Endodermal cell (in vitro differentiated cells): ENCODE measurements around the gene FAM20A. TPM values are rescaled to one million over a fixed set of nuclear protein-coding genes. Genes with fewer than 3 reads are reported as not detected.
A peak's percentile ranks its signal among the peaks of the same experiment; 100 is the strongest.

Experiments used
- DNase-seq: peaks from one replicate; pipeline ENCODE4 v3.0.0-alpha.2; 2017
- H3K27ac ChIP-seq: 2 replicates; pipeline ENCODE4 v1.5.1; 2013; ENCODE audit warnings: mild to moderate bottlenecking, low read depth, low read length, moderate library complexity
- H3K27me3 ChIP-seq: 2 replicates; pipeline ENCODE4 v1.6.1; 2013; ENCODE audit warnings: mild to moderate bottlenecking, low read length, moderate library complexity; ENCODE audit not compliant: insufficient read depth, control insufficient read depth, poor library complexity, severe bottlenecking
- H3K36me3 ChIP-seq: 2 replicates; pipeline ENCODE4 v1.7.0; 2013; ENCODE audit warnings: mild to moderate bottlenecking, low read length, moderate library complexity; ENCODE audit not compliant: control insufficient read depth, insufficient read depth
- H3K4me1 ChIP-seq: one replicate; pipeline ENCODE4 v1.7.0; 2013; ENCODE audit warnings: low read length; ENCODE audit not compliant: control insufficient read depth, insufficient read depth
- H3K4me3 ChIP-seq: 2 replicates; pipeline ENCODE4 v1.5.1; 2013; ENCODE audit warnings: mild to moderate bottlenecking, low read length, moderate library complexity
- H3K9ac ChIP-seq: 2 replicates; pipeline ENCODE4 v1.6.1; 2013; ENCODE audit warnings: mild to moderate bottlenecking, low read length, moderate library complexity; ENCODE audit not compliant: poor library complexity, severe bottlenecking; ENCODE audit errors: extremely low read depth
- H3K9me3 ChIP-seq: 2 replicates; pipeline ENCODE4 v1.6.1; 2013; ENCODE audit warnings: mild to moderate bottlenecking, low read length, moderate library complexity; ENCODE audit not compliant: control insufficient read depth
- H3K27ac Mint-ChIP-seq: 2 replicates; pipeline ENCODE4 v1.8.0; 2020; ENCODE audit warnings: mixed read lengths
- H3K27me3 Mint-ChIP-seq: 2 replicates; pipeline ENCODE4 v1.8.0; 2021; ENCODE audit warnings: mild to moderate bottlenecking, mixed read lengths; ENCODE audit not compliant: insufficient read depth
- H3K36me3 Mint-ChIP-seq: 2 replicates; pipeline ENCODE4 v1.8.0; 2020; ENCODE audit warnings: low read depth, mixed read lengths
- H3K4me1 Mint-ChIP-seq: 2 replicates; pipeline ENCODE4 v1.8.0; 2020; ENCODE audit warnings: mixed read lengths
- H3K4me3 Mint-ChIP-seq: 2 replicates; pipeline ENCODE4 v1.8.0; 2020; ENCODE audit warnings: mild to moderate bottlenecking, moderate library complexity, mixed read lengths
- H3K9me3 Mint-ChIP-seq: 2 replicates; pipeline ENCODE4 v1.8.0; 2020; ENCODE audit warnings: mild to moderate bottlenecking, mixed read lengths
- CTCF ChIP-seq: fragments of 200-600 bp; sonication (generic); conservative IDR thresholded peaks from 2 replicates; pipeline ENCODE4 v1.5.0; 2021; ENCODE audit warnings: antibody characterized with exemption, mild to moderate bottlenecking
- WGBS, 2 experiments: methylation state at CpG; one replicate each; pipeline versions ENCODE4 v1.1.5 to v1.1.7; 2013; ENCODE audit warnings: missing lambda C conversion rate in 2 of 2, mixed read lengths in 1 of 2; ENCODE audit not compliant: insufficient coverage in 1 of 2, insufficient read length in 1 of 2; 5-methylcytosine and 5-hydroxymethylcytosine counted together
- total RNA-seq, 2 donors: library from RNA; stranded (reverse); fragmentation: NEBNext Ultra II Directional in 1 of 2; extraction: Animal tissue kit (Norgen Biotek cat#: 25700) in 1 of 2; gene quantifications; 2 replicates in 1 of 2; 3 replicates in 1 of 2; pipeline ENCODE4 v1.2.1, GENCODE V29; 2021

The FAM20A gene
- total RNA-seq, 2 donors from 2014 or later: 58.7 to 74.3 TPM

GRCh38 chr17:68514831-68515635 lies 86.1 kb downstream of the FAM20A start:
- Mint-ChIP-seq H3K27ac (no peak overlapping the region), H3K4me1 (peaks cover 27% of the 10 kb centered on the region), H3K36me3 (peaks cover 50% of the 10 kb centered on the region), H3K9me3 (peaks cover 31% of the 10 kb centered on the region), H3K4me3 (peak overlapping the region; percentile 98), H3K27me3 (no peaks in the 10 kb centered on the region)
- DNase-seq: peak; percentile 25
- 82 to 92% methylated on average over 15 of the region's 15 CpGs for WGBS, 2 experiments
- no peak overlapping the region for H3K9ac ChIP-seq
- H3K4me1 ChIP-seq: peaks cover 4% of the 10 kb centered on the region
- no peak for TF ChIP-seq CTCF
- peaks cover 40% of the 10 kb centered on the region for H3K9me3 ChIP-seq
- peak overlapping the region; percentile 95 for H3K4me3 ChIP-seq
- H3K27ac ChIP-seq: no peak overlapping the region
- peaks cover 53% of the 10 kb centered on the region for H3K36me3 ChIP-seq
- H3K27me3 ChIP-seq: no peaks in the 10 kb centered on the region

- H3K4me1 Mint-ChIP-seq: peaks cover 27% of the 10 kb centered on the region
- no peaks in the 10 kb centered on the region for H3K27me3 ChIP-seq
- H3K27ac ChIP-seq: no peak overlapping the region
- peak overlapping the region; percentile 98 for H3K4me3 Mint-ChIP-seq
- H3K27ac Mint-ChIP-seq: peak overlapping the region; percentile 98
- H3K4me3 ChIP-seq: peak overlapping the region; percentile 95
- no peak for TF ChIP-seq CTCF
- H3K9me3 ChIP-seq: peaks cover 39% of the 10 kb centered on the region
- peaks cover 27% of the 10 kb centered on the region for H3K9me3 Mint-ChIP-seq
- 38% methylated on average over 3 of the region's 3 CpGs; no CpG with 5 or more reads in 1 of the 2 experiments for WGBS, 2 experiments
- peaks cover 4% of the 10 kb centered on the region for H3K4me1 ChIP-seq
- H3K36me3 Mint-ChIP-seq: peaks cover 39% of the 10 kb centered on the region
- peak overlapping the region; percentile 95 for H3K9ac ChIP-seq
- H3K36me3 ChIP-seq: peaks cover 42% of the 10 kb centered on the region
- H3K27me3 Mint-ChIP-seq: no peaks in the 10 kb centered on the region
- no peak for DNase-seq
Measured at GRCh38 chr17:68513932-68514331, 87.2 kb downstream of the FAM20A start.

DNA sequence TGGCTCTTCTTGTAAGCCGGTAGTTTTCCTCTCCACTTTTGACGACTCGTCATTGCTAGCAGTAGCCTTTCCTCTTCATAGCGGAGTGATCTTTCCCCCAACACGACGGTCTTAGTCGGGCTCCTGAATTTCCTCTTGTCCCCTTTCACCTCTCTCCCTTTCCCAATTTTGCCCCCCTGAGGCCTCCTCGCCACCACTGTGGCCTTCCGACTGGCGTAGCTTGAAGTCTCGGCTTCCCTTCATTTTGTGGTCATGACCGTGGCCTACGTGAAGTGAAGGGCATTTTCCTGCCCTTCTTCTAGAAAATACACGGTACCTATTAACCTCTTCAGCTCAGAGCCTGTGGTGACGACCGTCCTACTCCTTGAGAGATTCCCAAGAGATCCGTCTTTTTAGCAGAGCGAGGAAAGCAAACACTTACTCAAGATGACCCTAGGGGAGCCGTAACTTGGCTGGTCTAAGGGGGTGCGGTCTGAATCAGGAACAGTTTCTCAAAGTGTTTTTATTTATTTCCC lies 88.2 kb downstream of the FAM20A start:
- Mint-ChIP-seq H3K9me3 (peaks cover 18% of the 10 kb centered on the region), H3K4me1 (peaks cover 27% of the 10 kb centered on the region), H3K27ac (peak overlapping the region; percentile 98), H3K27me3 (no peaks in the 10 kb centered on the region), H3K36me3 (peaks cover 30% of the 10 kb centered on the region), H3K4me3 (peak overlapping the region; percentile 98)
- Histone ChIP-seq H3K4me3 (peak overlapping the region; percentile 95), H3K9me3 (peaks cover 30% of the 10 kb centered on the region), H3K27ac (peak overlapping the region; percentile 97), H3K27me3 (no peaks in the 10 kb centered on the region), H3K4me1 (peaks cover 4% of the 10 kb centered on the region), H3K9ac (peak overlapping the region; percentile 95), H3K36me3 (peaks cover 33% of the 10 kb centered on the region)
- no peak for TF ChIP-seq CTCF
- 0 to 1% methylated on average over 17 to 20 of the region's 20 CpGs for WGBS, 2 experiments
- peak; percentile 79 for DNase-seq
